Activated effector memory CD4-positive, alpha-beta T cell treated with Interleukin-2 at 50 U/mL for 16 hours (primary cell): ENCODE measurements around the gene TMEM43.

ENCODE experiments used
- DNase-seq: peaks from one replicate; pipeline ENCODE4 v3.0.0-alpha.2; 2020

The TMEM43 gene

GRCh38 chr3:14138878-14139655 is 14.2 kb downstream of the TMEM43 start:
- DNase-seq: no peak

GRCh38 chr3:14139771-14140170 is 14.9 kb downstream of the TMEM43 start:
- DNase-seq: no peak

- no peak for DNase-seq
These were observed 15.8 kb downstream of the TMEM43 start for GRCh38 chr3:14140668-14141067.

DNA sequence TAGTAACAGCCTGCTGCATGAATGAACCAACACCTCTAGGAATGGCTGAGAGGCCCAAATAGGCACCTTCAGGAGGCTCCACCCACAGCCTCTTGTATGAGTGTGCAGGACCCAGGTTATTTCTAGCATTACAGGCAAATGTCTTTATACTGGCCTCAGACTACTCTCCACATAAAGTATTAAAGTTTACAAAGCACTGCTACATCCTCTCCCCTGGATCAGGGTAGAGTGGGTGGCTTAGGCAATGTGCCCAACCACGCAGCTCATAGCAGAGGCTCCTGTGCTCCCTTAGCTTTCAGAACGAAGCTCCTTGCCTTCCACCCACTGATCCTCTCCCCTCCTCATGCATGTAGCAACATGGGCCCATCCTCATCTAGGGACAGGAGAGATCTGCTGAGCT is 16.3 kb downstream of the TMEM43 start:
- no peak for DNase-seq

GRCh38 chr3:14141602-14142341 is 16.9 kb downstream of the TMEM43 start:
- DNase-seq: no peak

GRCh38 chr3:14142567-14143270 is 17.9 kb downstream of the TMEM43 start:
- DNase-seq: peak; percentile 37

GRCh38 chr3:14143271-14144225 is 18.7 kb downstream of the TMEM43 start:
- DNase-seq: no peak

- DNase-seq: peak; percentile 36
These were observed 19.7 kb downstream of the TMEM43 start for GRCh38 chr3:14144423-14145075.

- no peak for DNase-seq
These were observed 20.4 kb downstream of the TMEM43 start for GRCh38 chr3:14145236-14145635.

- no peak for DNase-seq
These were observed 21.0 kb downstream of the TMEM43 start for GRCh38 chr3:14145670-14146380.

DNA sequence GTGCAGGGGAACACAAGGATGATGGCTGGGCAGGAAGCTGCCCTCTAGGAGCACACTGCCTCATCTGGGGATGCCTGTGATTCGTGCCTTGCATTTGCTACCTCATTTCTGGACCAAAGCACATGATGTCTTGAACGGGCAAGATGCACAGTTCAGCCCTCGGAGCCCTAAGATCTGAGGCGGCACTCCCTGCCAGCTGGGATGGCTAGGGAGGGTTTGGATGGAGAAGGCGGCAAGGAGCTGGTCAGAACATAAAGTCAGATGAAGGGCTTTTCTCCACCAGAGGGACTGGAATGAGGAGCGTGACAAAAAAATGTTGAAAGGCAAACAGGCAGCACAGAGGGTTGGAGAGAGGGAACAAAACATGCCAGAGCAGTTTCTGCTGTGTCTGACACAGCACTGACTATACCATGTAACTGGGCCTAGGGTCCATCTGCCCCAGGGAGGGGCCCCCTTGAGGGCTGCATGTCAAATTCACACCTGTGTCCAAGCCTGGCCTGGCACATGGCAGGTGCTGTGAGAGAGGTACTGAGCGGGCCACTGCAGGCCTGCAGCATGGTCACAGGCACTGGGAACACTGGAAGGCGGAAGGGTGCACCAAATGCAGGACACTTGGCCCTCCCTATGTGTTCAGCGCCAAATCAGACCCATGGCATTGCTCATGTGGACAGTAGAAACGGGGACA is 21.7 kb downstream of the TMEM43 start:
- no peak for DNase-seq

DNA sequence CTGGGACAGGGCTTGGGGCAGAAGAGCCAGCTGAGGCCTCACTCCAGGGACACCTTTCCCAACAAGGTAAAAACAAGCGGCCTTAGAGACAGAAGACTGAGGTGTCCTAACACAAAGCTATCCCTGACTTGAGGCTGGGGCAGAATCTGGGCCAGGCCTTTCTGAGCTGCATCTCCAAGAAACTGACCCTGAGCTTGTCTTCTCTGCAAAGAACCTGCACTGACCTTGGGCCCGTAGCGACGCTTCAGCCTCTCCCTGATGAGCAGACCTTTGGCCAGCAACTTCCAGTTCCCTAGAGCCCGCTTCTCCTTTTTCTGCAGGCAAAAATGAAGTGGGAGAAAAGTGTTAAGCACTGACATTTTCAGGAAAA is 22.2 kb downstream of the TMEM43 start:
- DNase-seq: no peak

DNA sequence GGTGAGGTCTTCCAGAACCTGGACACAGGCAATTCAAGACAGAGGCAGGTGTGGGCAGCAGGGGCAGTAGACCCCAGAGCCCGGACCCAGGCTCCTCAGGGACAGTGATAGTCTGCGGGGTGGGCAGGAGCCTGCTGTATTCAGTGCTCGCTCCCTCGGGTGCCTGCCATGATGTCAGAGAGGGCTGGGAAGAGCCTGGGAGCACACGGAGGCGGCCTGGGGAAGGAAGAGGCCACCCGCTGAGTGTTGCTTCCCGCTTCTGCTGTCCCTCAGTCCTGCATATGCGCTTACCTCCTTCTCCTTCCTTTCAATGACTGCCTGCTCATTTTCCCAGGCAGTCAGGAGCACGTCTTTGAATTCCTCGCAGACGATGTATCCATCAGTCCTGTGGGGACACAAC is 22.8 kb downstream of the TMEM43 start:
- no peak for DNase-seq

DNA sequence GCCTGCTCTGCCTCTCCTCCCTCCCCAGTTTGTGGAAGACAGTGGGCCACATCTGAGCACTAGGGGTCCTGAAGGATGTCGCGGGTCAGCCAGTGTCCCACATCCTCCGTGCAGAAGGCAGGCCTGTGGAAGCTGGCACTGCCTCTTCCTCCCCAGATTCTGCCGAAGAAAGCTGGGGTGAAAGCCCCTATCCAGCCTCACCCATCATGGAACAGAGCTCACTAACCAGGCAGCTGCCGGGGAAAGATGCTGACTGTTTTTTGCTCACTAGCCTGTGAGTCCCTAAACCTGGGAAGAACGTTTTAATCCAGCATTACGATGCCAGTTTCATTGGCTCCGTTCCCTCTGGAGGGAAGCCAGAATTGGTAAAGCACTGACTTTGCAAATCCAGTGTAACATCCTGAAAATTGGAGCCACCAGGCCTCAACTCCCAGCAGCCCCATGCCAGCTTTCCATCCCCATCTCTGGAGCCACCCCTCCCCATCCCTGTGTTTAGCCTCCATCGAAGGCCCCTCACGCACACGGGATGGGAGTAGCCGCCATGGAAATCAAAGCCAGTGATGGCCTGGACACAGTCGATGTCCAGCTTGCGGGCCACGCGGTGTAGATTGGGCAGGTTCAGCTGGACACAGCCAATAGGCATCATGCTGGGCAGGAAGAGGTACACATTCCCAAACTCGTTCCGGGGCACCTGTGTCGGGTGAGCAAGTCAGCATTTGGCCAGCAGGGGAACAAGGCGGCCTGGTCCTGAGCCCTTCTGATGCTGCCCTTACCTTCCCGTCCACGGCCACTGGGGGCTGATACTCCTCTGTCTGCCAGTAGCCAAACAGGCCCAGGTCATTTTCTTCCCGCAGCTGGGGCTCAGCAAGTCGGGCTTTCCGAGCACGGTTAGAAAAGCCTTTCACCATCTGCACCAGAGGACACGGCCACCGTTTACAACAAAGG is 23.5 kb downstream of the TMEM43 start:
- no peak for DNase-seq

- DNase-seq: no peak
These were observed 25.2 kb downstream of the TMEM43 start for GRCh38 chr3:14150078-14150477.

DNA sequence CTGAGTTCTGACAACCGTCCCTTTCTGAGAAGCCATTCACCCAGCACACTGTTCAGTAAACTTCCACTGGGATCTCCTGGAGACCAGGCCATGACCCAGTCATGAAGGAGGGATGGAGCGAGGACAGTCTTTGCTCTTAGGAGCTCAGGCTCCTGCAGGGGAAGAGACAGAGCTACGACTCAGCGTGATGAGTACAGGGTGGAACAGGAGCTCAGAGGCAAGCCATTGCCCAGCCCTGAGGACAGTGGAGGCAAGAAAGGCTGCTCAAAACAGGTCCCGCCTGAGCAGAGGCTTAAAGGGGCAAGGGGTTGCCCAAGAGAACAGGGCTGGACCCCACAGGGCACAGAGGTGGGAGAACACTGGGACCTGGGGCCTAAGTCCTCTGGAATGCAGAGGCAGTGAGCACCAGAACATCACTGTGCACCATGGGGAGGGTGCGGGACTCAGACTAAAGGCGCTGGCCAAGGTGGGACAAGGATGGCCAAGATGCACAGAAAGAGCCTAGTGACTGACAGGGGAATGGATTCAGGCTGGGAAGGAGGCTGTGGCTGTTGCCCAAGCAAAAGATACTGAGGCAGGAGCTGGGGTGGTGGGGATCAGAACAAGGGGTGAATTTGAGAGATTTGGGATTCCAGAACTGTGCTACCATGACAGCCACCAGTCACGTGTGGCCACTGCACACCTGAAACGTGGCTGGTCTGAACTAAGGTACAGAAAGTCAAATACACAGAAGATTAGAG is 25.8 kb downstream of the TMEM43 start:
- DNase-seq: no peak

DNA sequence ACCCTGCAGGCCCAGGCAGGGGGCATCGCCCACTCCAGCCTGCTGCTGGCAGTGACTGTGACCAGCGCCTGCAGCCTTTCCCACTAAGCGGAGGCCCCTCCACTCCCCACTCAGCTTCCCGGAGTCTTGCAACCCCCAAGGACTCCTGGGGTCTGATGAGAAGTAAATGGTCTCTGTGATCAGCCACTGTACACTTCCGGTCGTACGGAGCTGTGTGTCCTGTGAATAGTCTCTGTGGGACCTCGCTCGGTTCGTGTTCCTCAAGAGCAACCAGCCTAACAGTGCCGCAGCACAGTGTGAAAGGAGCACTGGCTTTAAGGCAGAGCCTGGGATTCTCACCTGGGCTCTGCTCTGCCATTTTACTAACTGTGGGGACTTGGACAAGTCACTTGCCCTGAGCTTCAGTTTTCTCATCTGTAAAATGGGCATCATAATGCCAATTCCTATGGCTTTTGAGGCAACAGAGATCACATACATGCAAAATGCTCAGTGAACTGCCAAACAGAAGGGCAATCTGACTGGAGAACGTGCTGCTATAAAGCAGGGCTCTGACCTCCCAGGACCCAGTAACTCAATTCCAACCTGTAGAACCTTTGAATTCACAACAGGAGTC is 26.7 kb downstream of the TMEM43 start:
- DNase-seq: no peak

DNA sequence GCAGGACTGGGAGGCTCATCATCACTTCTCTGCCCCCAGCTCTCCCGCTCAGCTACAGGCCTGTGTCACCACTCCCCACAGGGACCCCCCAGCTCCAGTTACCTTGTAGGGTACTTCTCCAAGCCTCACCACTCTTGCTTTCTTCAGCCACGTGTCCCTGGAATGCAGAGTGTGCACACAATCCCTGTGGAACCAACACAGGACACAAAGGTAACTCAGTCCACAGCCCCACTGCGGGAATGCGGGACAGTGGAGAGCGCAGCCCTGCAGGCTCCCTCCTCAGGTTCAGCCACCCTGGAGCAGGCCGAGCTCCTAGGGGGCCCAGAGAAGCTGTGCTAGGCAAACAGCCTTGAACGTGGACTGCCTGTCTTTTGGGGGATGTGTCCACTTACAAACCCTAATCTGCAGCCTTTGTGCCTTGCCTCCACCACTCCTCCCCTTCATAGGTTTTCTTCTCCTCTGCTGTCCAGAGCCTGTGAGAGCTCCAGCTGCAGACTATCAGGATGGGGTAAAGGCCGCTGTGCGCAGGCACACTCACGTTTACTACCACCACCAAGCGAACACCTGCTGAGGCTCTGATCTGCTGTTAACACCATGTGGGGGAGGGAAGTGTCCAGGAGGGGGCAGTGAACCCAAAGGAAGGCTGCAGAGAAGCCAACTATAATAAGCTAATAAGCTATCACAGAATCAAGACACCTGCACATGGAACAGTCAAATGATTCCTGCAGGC is 27.5 kb downstream of the TMEM43 start:
- DNase-seq: no peak
